Adrenal gland (tissue), 12 donors: ENCODE results near the gene CDCA8. TPM values are rescaled to one million over a fixed set of nuclear protein-coding genes. Genes with fewer than 3 reads are reported as not detected.
"Not testable (repeated sequence)": the region's sequence is repeated elsewhere in the genome, so short reads cannot be mapped to it uniquely, and the experiment has no call there.

Experiments used
- DNase-seq, 7 donors: peaks; one replicate each; pipeline ENCODE4 v3.0.0-alpha.2; 2019 to 2020
- H3K27ac ChIP-seq, 5 donors: fragments of 200-600 bp; sonication (generic) in 4 of 5; 1 replicate in 3 of 5; 2 replicates in 2 of 5; pipeline versions ENCODE4 v1.5.1 to v1.8.0; 2016 to 2020; ENCODE audit warnings: mild to moderate bottlenecking in 1 of 5
- H3K27me3 ChIP-seq: fragments of 200-600 bp; 2 replicates; pipeline ENCODE4 v1.8.0; 2021
- H3K36me3 ChIP-seq, 2 donors: fragments of 200-600 bp; replicated peaks in 1 of 2; 1 replicate in 1 of 2; 2 replicates in 1 of 2; pipeline versions ENCODE4 v1.5.1 to v1.8.0; 2018 to 2022
- H3K4me1 ChIP-seq, 2 donors: fragments of 200-600 bp; replicated peaks in 1 of 2; 1 replicate in 1 of 2; 2 replicates in 1 of 2; pipeline versions ENCODE4 v1.5.1 to v1.8.0; 2018 to 2021
- H3K4me3 ChIP-seq, 4 donors: fragments of 200-600 bp; sonication (generic) in 3 of 4; one replicate each; pipeline ENCODE4 v1.5.1; 2016 to 2018
- H3K9me3 ChIP-seq, 3 donors: fragments of 200-600 bp; sonication (generic) in 1 of 3; replicated peaks in 1 of 3; 1 replicate in 2 of 3; 2 replicates in 1 of 3; pipeline versions ENCODE4 v1.5.1 to v1.8.0; 2016 to 2021
- POLR2A ChIP-seq, 2 donors: fragments of 450-650 bp; IDR thresholded peaks; one replicate each; pipeline ENCODE4 v1.6.1; 2017; ENCODE audit warnings: antibody characterized with exemption in 2 of 2, mild to moderate bottlenecking in 2 of 2, moderate library complexity in 1 of 2
- WGBS, 4 donors: extraction: QIAGEN DNeasy Blood & Tissue Kit in 2 of 4; methylation state at CpG; one replicate each; pipeline versions ENCODE4 v1.1.5 to v1.1.7; 2013 to 2017; 5-methylcytosine and 5-hydroxymethylcytosine counted together
- intact Hi-C, 2 donors: fragments of 100-400 bp; cut with DNase I; formaldehyde crosslinking; loops; one replicate each; pipeline versions ENCODE4 v1.14.1 to v1.15.0; 2022 to 2023
- polyA plus RNA-seq, 3 donors: library from polyadenylated mRNA; stranded (reverse); fragments of 200-250 nt in 2 of 3; fragments of 350-450 nt in 1 of 3; fragmentation: Illumina TruSeq in 1 of 3; extraction: RNeasy Lipid Tissue Mini Kit (QIAGEN cat#74804) in 1 of 3; gene quantifications; one replicate each; pipeline ENCODE4 v1.2.3, GENCODE V29; 2013 to 2014
- total RNA-seq, 9 donors: library from RNA; depleted of rRNA in 4 of 9; stranded (reverse); fragments of >200 nt in 4 of 9; fragments of 120-200 nt in 1 of 9; fragmentation: NEBNext Ultra II Directional in 1 of 9; extraction: Animal tissue kit (Norgen Biotek cat#: 25700) in 1 of 9; gene quantifications; one replicate each; pipeline versions ENCODE4 v1.1.0 to v1.2.4, GENCODE V29; 2013 to 2023
- TF ChIP-seq, protein P1 (sequence below), 6 experiments: fragments of 450-650 bp in 4 of 6; fragments of 200-600 bp in 2 of 6; sonication (generic) in 1 of 6; IDR thresholded peaks; 1 replicate in 5 of 6; 2 replicates in 1 of 6; pipeline versions ENCODE4 v1.5.1 to v1.8.0; 2016 to 2021; ENCODE audit warnings: antibody characterized with exemption in 6 of 6, mild to moderate bottlenecking in 2 of 6, moderate library complexity in 1 of 6
- donor health status: healthy with polysubstance abuse.
- donor health status: Bipolar disorder and iron deficiency.
- donor health status: DM: yes; HTN: yes; CAD: no.
- donor health status: DM: no; HTN: no; CAD: no.
- donor health status: DM: no; HTN: no; CAD: no.
- donor health status: DM: yes; HTN: yes; CAD: no.

The CDCA8 gene
- total and polyA plus RNA-seq, 12 donors: 0.49 to 3.2 (median 1.2) TPM

- Histone ChIP-seq H3K27me3 (no peaks in the 10 kb centered on the region), H3K27ac (no peak overlapping the region), H3K4me1 (peaks cover 0 to 3% of the 10 kb centered on the region in 2 donors), H3K9me3 (no peaks in the 10 kb centered on the region), H3K4me3 (no peak overlapping the region), H3K36me3 (peaks cover 0 to 2% of the 10 kb centered on the region in 2 donors)
- WGBS, 4 donors: 72 to 86% (median 78%) methylated on average over 5 of the region's 5 CpGs
- intact Hi-C loops: loop anchor here in 1 of 2 donors (5.0 kb wide), 1 partner anchor 226 kb away; no protein-coding TSS in a partner anchor
- DNase-seq: no peak
- TF ChIP-seq, protein P1, sequence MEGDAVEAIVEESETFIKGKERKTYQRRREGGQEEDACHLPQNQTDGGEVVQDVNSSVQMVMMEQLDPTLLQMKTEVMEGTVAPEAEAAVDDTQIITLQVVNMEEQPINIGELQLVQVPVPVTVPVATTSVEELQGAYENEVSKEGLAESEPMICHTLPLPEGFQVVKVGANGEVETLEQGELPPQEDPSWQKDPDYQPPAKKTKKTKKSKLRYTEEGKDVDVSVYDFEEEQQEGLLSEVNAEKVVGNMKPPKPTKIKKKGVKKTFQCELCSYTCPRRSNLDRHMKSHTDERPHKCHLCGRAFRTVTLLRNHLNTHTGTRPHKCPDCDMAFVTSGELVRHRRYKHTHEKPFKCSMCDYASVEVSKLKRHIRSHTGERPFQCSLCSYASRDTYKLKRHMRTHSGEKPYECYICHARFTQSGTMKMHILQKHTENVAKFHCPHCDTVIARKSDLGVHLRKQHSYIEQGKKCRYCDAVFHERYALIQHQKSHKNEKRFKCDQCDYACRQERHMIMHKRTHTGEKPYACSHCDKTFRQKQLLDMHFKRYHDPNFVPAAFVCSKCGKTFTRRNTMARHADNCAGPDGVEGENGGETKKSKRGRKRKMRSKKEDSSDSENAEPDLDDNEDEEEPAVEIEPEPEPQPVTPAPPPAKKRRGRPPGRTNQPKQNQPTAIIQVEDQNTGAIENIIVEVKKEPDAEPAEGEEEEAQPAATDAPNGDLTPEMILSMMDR (IDR thresholded peaks at IDR 0.05): no peak
- no peak for TF ChIP-seq POLR2A (IDR thresholded peaks at IDR 0.05)
These were observed 14.5 kb upstream of the CDCA8 start for GRCh38 chr1:37677808-37678207.

DNA sequence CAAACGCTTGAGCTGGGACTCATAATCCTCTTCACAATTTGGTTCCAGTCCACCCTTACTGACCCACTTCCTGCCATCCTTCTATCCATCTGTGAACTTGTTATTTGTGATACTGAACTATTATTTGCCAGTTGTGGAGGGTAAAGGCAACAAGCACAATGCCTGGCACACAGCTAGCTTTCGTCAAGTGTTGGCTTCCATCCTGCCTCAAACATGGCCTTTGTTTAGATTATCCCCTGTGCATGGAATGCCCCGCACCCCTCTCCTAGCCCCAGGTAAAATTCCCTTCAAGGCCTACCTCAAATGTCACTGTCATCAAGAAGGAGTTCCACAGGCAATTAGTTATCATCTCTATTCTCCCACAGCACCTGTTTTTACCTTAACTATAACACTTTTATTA lies 11.4 kb upstream of the CDCA8 start:
- no peaks in the 10 kb centered on the region for H3K9me3 ChIP-seq
- no peak overlapping the region for H3K27ac ChIP-seq
- TF ChIP-seq, protein P1 (IDR thresholded peaks at IDR 0.05): no peak
- no peak for TF ChIP-seq POLR2A (IDR thresholded peaks at IDR 0.05)
- peaks cover 0 to 3% of the 10 kb centered on the region in 2 donors for H3K4me1 ChIP-seq
- peaks cover 0 to 31% of the 10 kb centered on the region in 2 donors for H3K36me3 ChIP-seq
- WGBS, 4 donors: 82 to 96% (median 86%) methylated on average over 3 of the region's 3 CpGs
- no peak for DNase-seq
- intact Hi-C loops: loop anchor here (5.0 to 10.0 kb wide), 4 partner anchors 74 to 226 kb away; partner anchors contain the start of gene GNL2 (in 1 of the 2)
- H3K27me3 ChIP-seq: no peaks in the 10 kb centered on the region
- H3K4me3 ChIP-seq: no peak overlapping the region

- peak; percentile 66 to 92 (median 75) for DNase-seq
- Histone ChIP-seq H3K27ac (no peak overlapping the region), H3K9me3 (no peaks in the 10 kb centered on the region), H3K27me3 (no peaks in the 10 kb centered on the region), H3K4me1 (no peaks in the 10 kb centered on the region), H3K36me3 (peaks cover 0 to 42% of the 10 kb centered on the region in 2 donors), H3K4me3 (no peak overlapping the region)
- TF ChIP-seq, protein P1 (IDR thresholded peaks at IDR 0.05): peak; percentile 82 to 92 (median 84)
- TF ChIP-seq POLR2A (IDR thresholded peaks at IDR 0.05): no peak
- intact Hi-C loops: loop anchor here (5.0 to 10.0 kb wide), 4 partner anchors 75 to 228 kb away; partner anchors contain the start of gene GNL2 (in 1 of the 2)
- WGBS, 4 donors: 63 to 74% (median 64%) methylated on average over 4 to 5 of the region's 5 CpGs
These were observed 9.9 kb upstream of the CDCA8 start for GRCh38 chr1:37682334-37682987.

- H3K36me3 ChIP-seq: peaks cover 0 to 45% of the 10 kb centered on the region in 2 donors
- intact Hi-C loops: loop anchor here (5.0 to 10.0 kb wide), 4 partner anchors 77 to 229 kb away; partner anchors contain the start of gene GNL2 (in 1 of the 2)
These were observed 8.1 kb upstream of the CDCA8 start for GRCh38 chr1:37684182-37684581.

More at GRCh38 chr1:37684182-37684581, 8.1 kb upstream of the CDCA8 start:
- not testable (repeated sequence) for H3K4me3 ChIP-seq, H3K9me3 ChIP-seq, H3K4me1 ChIP-seq, H3K27ac ChIP-seq, DNase-seq, H3K27me3 ChIP-seq
- WGBS, 4 donors: 87 to 94% (median 92%) methylated on average over 9 of the region's 9 CpGs
